ENCODE data around the gene MMP14.
"Not testable (repeated sequence)": the region's sequence is repeated elsewhere in the genome, so short reads cannot be mapped to it uniquely, and the experiment has no call there.

The MMP14 gene

GRCh38 chr14:22836301-22837113 lies at the start of gene MMP14:
MMP14 (plus strand) TSS chr14:22836585; CDS start chr14:22836818, 233 bp downstream.
- no peak for DNase-seq

- DNase-seq = no peak
Measured at GRCh38 chr14:22786685-22787084, 49.7 kb upstream of the MMP14 start.

GRCh38 chr14:22791301-22791700 lies 45.1 kb upstream of the MMP14 start:
- DNase-seq = no peak

GRCh38 chr14:22792158-22792557 lies 44.2 kb upstream of the MMP14 start:
- DNase-seq = no peak

DNA sequence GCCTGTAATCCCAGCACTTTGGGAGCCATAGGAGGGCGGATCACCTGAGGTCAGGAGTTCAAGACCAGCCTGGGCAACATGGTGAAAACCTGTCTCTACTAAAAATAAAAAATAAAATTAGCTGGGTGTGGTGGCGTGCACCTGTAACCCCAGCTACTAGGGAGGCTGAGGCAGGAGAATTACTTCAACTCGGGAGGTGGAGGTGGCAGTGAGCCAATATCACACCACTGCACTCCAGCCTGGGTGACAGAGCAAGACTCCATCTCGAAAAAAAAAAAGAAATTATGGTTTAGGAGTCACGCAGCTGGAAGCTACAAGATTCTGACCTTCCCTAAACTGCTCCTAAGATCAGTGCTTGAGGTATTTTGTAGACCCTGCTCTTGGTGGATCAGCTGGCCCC lies 42.8 kb upstream of the MMP14 start:
- DNase-seq = not testable (repeated sequence)

DNA sequence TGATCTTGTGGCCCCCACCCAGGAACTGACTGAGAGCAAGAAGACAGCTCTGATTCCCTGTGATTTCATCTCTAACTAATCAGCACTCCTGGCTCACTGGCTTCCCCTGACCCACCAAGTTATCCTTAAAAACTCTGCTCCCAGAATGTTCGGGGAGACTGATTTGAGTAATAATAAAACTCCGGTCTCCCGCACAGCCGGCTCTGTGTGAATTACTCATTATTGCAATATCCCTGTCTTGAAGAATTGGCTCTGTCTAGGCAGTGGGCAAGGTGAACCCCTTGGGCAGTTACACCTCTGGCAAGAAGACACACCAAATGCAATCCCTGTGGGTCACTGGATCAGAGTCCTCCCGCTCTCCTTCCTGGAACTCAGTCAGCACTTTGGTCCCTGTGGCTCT lies 42.4 kb upstream of the MMP14 start:
- DNase-seq = no peak

GRCh38 chr14:22794551-22794951 lies 41.8 kb upstream of the MMP14 start:
- no peak for DNase-seq

DNA sequence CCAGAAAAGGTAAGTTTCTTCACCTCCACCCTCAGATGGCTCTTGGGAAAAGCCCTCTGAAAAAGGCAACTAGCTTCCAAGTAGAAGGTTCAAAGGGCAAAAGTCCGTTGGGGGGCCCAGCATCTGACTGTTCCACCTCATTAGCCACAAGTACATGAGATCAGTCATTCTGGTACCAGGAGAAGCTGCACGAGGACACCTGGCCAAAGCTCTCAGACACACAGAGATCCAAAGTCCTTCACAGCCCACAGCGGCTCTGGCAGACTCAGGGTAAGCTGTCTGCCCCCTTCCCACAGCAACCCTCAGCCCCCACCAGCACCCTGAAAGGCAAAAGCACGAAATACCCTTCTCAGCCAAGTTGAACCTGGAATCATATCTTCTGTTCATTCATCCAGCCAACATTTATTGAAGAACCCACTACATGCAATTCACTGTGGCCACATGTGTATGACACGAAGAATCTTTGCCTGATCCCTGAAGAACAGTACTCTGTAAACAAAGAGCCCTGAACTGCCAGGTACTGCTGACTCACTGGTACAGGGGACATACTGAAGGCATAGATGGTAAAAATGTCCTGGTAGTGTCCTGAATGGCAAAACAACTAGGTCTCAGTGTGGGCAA lies 40.2 kb upstream of the MMP14 start:
- DNase-seq = no peak

- DNase-seq = no peak
Measured at GRCh38 chr14:22797017-22797917, 39.1 kb upstream of the MMP14 start.

DNA sequence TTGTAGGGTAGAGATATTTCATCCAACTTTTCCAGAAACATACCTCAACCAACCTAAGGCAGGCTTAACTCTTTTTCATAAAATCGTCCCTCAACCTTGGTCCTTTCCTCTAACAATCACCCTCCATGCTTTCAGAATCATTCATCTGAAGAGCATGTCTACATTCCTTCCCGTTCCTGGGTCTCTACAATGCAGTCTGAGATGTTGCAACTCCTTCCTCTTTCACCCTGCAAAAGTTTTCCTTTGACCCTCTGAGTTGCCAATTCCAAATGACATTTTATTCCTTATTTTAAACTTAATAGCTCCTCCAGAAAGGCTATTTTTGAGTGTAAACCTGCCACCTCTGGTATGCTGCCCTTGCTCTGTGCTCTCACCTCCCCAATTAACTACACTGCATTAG lies 37.9 kb upstream of the MMP14 start:
- no peak for DNase-seq

- DNase-seq = no peak
Measured at GRCh38 chr14:22800346-22800745, 36.0 kb upstream of the MMP14 start.

DNA sequence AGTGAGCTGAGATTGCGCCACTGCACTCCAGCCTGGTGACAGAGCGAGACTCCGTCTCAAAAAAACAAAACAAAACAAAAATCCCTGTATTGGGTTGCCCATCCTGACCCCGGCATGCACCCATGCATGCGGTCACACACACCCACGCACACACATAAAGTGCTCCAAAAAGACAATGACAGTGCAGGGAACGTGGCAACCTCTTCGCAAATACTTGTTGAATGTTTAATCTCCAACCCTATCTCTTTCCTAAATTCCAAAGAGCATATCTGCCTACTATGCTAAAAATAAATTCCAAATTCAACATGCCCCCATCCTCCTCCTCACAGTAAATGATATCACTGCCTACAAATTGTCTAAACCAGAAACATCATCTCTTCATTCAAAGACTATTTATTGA lies 34.7 kb upstream of the MMP14 start:
- DNase-seq = no peak

DNA sequence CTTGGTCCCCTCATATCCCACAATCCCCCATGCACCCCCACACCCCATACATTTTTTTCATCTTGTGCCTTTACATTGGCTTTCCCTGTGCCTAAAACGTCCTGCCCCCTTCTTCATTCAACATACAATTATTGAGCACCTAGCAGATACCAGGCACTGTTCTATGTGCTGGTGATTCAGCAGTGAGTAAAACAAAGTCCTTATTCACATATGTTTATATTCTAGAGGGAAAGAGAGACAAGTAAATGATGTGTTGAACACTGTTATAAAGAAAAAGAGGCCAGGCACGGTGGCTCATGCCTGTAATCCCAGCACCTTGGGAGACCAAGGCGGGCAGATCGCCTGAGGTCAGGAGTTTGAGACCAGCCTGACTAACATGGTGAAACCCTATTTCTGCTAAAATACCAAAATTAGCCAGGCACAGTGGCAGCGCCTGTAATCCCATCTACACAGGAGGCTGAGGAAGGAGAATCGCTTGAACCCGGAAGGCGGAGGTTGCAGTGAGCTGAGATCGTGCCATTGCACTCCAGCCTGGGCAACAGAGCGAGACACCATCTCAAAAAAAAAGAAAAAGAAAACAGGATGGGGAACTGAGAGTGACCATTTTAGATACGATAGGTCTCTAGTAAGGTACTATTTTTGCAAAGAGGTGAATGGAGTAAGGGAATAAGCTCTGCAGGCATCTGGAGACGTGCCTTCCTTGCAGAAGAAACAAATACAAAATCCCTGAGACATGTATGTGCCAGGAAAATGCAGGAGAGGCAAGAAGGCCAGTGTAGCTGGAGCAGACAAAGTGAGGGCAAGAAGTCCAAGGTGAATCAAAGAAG lies 33.3 kb upstream of the MMP14 start:
- DNase-seq = no peak

DNA sequence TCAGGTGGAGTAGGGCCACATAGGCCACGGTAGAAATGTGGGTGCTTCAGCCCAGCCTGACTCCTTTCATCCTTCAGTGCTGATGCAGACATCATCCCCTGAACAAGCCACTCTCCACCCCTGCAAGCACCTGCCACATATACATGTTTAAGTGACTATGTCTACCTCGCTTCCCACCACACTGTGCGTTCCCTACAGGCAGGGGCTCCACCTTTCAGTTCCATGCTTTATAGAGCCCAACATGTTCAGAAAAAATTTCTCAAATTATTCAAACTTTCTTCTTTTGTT lies 32.8 kb upstream of the MMP14 start:
- DNase-seq = no peak

DNA sequence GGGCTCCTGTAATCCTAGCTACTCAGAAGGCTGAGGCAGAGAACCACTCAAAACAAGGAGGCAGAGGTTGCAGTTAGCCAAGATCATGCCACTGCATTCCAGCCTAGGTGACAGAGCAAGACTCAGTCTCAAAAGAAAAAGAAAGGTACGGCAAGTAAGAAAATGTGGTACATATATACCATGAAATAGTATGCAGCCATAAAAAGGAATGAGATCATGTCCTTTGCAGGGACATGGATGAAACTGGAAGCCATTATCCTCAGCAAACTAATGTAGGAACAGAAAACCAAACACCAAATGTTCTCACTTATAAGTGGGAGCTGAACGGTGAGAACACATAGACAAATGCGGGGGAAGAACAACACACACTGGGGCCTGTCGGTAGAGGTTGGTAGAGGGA lies 31.1 kb upstream of the MMP14 start:
- not testable (repeated sequence) for DNase-seq

- no peak for DNase-seq
Measured at GRCh38 chr14:22807432-22808087, 28.8 kb upstream of the MMP14 start.

- DNase-seq = no peak
Measured at GRCh38 chr14:22808388-22809209, 27.8 kb upstream of the MMP14 start.

- DNase-seq = no peak
Measured at GRCh38 chr14:22811722-22812121, 24.7 kb upstream of the MMP14 start.

DNA sequence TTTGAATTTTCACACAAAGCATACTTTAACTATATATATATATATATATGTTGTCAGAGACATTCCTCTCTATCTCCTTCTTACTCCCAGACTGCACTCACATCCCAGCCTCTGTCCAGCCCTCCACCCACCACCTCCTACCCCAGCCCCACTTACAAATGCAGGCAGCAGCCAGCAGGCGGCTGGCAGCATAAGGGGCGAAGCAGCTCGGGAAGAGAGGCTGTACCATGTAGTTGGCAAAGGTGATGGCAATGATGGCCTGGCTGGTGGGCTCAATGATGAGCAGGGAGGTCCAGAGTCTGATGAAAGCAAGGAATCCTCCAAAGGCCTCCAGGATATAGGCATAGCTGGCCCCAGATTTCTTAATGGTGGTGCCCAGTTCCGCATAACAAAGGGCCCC lies 23.6 kb upstream of the MMP14 start:
- DNase-seq = no peak

GRCh38 chr14:22813145-22813544 lies 23.2 kb upstream of the MMP14 start:
- DNase-seq = no peak

DNA sequence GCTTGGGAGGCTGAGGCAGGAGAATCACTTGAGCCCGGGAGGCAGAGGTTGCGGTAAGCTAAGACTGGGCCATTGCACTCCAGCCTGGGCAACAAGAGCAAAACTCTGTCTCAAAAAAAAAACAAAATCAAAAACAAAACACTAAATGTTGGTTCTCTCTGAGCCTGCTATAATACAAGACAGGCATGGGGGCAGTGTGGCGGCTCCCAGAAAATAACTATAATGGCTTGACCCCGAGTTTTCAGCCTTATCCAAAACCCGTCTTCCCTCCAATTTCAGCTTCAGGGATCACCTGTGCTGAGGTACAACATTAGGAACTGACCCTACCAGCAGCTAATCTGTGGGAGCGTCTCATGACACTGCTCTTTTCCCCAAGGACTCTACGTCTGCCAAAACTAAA lies 22.0 kb upstream of the MMP14 start:
- no peak for DNase-seq

Measured in NCI-H1694 treated with DMSO at 0.1 percent for 48 hours (cell line).